Measurements from ENCODE around the gene SENP7. TPM values are rescaled to one million over a fixed set of nuclear protein-coding genes. Genes with fewer than 3 reads are reported as not detected.

SENP7 gene
- total and polyA plus RNA-seq, 2 donors (not counting 1 experiment from before 2014, with no cell fraction given), result 14.7 to 50.3 TPM

DNA sequence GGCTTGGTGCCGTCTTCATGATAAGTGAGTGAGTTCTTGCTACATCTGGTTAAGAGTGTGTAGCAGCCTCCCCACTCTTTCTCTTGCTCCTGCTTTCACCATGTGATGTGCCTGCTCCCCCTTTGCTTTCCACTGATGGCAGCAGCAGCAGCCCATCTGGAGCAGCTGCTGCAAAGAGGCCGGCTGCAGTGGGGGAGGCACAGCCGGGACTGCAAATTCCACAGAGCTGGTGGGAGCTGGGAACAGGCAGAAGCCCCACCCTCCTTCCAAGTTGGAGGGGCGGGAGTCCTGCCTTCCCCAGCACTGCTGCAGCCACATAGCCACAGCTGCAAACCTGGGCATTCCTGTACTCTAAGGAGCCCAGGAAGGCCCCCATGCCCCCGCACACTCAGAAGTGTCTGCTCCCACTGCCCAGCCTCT is 129.8 kb downstream of the SENP7 start:
- H3K4me3 Mint-ChIP-seq, result no peak overlapping the region
- H3K9me3 Mint-ChIP-seq (ENCODE audit: insufficient read depth), result no peaks in the 10 kb centered on the region
- Histone ChIP-seq H3K9ac (ENCODE audit: low read length) (no peak overlapping the region), H3K4me2 (replicated peaks; ENCODE audit: low read depth, low read length, poor library complexity, severe bottlenecking) (no peak overlapping the region), H4K20me1 (ENCODE audit: control insufficient read depth, insufficient read depth, low read length, poor library complexity, severe bottlenecking) (peaks cover 28% of the 10 kb centered on the region), H3K4me1 (ENCODE audit: control insufficient read depth in 2 of 2, insufficient read depth in 2 of 2, low read length in 2 of 2) (peaks cover 4 to 13% of the 10 kb centered on the region in 2 donors), H2AFZ (ENCODE audit: insufficient read depth, low read depth, low read length, poor library complexity, severe bottlenecking) (no peak overlapping the region), H3K27me3 (replicated peaks in 1 of 4; ENCODE audit: control extremely low read depth in 1 of 4, control insufficient read depth in 3 of 4, insufficient read depth in 4 of 4, low read length in 3 of 4) (no peaks in the 10 kb centered on the region), H3K4me3 (ENCODE audit: control extremely low read depth in 1 of 5, extremely low read depth in 1 of 5, insufficient read depth in 1 of 5, low read depth in 2 of 5, low read length in 4 of 5) (no peak overlapping the region), H3K79me2 (ENCODE audit: control insufficient read depth, insufficient read depth, low read length) (peaks cover 51% of the 10 kb centered on the region), H3K9me3 (ENCODE audit: control extremely low read depth in 1 of 3, control insufficient read depth in 2 of 3, insufficient read depth in 1 of 3, low read length in 2 of 3) (peaks cover 0 to 5% (median 0%) of the 10 kb centered on the region in 3 donors), H3K27ac (ENCODE audit: low read length in 2 of 2) (no peak overlapping the region), H3K36me3 (replicated peaks in 1 of 2; ENCODE audit: control extremely low read depth in 1 of 2, control insufficient read depth in 1 of 2, extremely low read depth in 1 of 2, insufficient read depth in 2 of 2, low read length in 1 of 2) (peaks cover 2 to 3% of the 10 kb centered on the region in 2 experiments)
- peaks cover 44% of the 10 kb centered on the region for H3K4me1 Mint-ChIP-seq
- DNase-seq (no peak), ATAC-seq (ENCODE audit: low read depth) (no peak)
- CTCF ChIA-PET, result no interaction called here
- WGBS (ENCODE audit: insufficient coverage), result 100% methylated on average over 4 of the region's 5 CpGs
- no peaks in the 10 kb centered on the region for H3K27me3 Mint-ChIP-seq
- POLR2A ChIA-PET, result no interaction called here
- H3K27ac Mint-ChIP-seq, result peak overlapping the region; percentile 20
- intact Hi-C loops (cut with micrococcal nuclease), result loop anchor here (5.0 kb wide), 2 partner anchors 189 to 646 kb away; partner anchors contain the start of gene PCNP
- TF ChIP-seq CTCF (IDR thresholded peaks at IDR 0.05), result no peak
- TF ChIP-seq EZH2 (IDR thresholded peaks at IDR 0.05; ENCODE audit: borderline replicate concordance, insufficient read depth, low read depth, low read length, poor library complexity, severe bottlenecking), result no peak

- Histone ChIP-seq H4K20me1 (ENCODE audit: control insufficient read depth, insufficient read depth, low read length, poor library complexity, severe bottlenecking) (peaks cover 14% of the 10 kb centered on the region), H3K79me2 (ENCODE audit: control insufficient read depth, insufficient read depth, low read length) (peaks cover 51% of the 10 kb centered on the region), H3K4me3 (ENCODE audit: control extremely low read depth in 1 of 5, extremely low read depth in 1 of 5, insufficient read depth in 1 of 5, low read depth in 2 of 5, low read length in 4 of 5) (no peak overlapping the region), H3K27me3 (replicated peaks in 1 of 4; ENCODE audit: control extremely low read depth in 1 of 4, control insufficient read depth in 3 of 4, insufficient read depth in 4 of 4, low read length in 3 of 4) (no peaks in the 10 kb centered on the region), H3K4me2 (replicated peaks; ENCODE audit: low read depth, low read length, poor library complexity, severe bottlenecking) (no peak overlapping the region), H2AFZ (ENCODE audit: insufficient read depth, low read depth, low read length, poor library complexity, severe bottlenecking) (no peak overlapping the region), H3K9me3 (ENCODE audit: control extremely low read depth in 1 of 3, control insufficient read depth in 2 of 3, insufficient read depth in 1 of 3, low read length in 2 of 3) (no peaks in the 10 kb centered on the region), H3K27ac (ENCODE audit: low read length in 2 of 2) (no peak overlapping the region), H3K9ac (ENCODE audit: low read length) (no peak overlapping the region), H3K4me1 (ENCODE audit: control insufficient read depth in 2 of 2, insufficient read depth in 2 of 2, low read length in 2 of 2) (peaks cover 4 to 13% of the 10 kb centered on the region in 2 donors), H3K36me3 (replicated peaks in 1 of 2; ENCODE audit: control extremely low read depth in 1 of 2, control insufficient read depth in 1 of 2, extremely low read depth in 1 of 2, insufficient read depth in 2 of 2, low read length in 1 of 2) (peaks cover 0 to 2% of the 10 kb centered on the region in 2 experiments)
- Mint-ChIP-seq H3K4me1 (peaks cover 45% of the 10 kb centered on the region), H3K27me3 (no peaks in the 10 kb centered on the region), H3K9me3 (ENCODE audit: insufficient read depth) (no peaks in the 10 kb centered on the region), H3K27ac (no peak overlapping the region), H3K4me3 (no peak overlapping the region)
- TF ChIP-seq EZH2 (IDR thresholded peaks at IDR 0.05; ENCODE audit: borderline replicate concordance, insufficient read depth, low read depth, low read length, poor library complexity, severe bottlenecking) (no peak), CTCF (IDR thresholded peaks at IDR 0.05) (peak; percentile 54)
- intact Hi-C loops (cut with micrococcal nuclease), result loop anchor here (5.0 kb wide), 2 partner anchors 190 to 645 kb away; partner anchors contain the start of gene PCNP
- ATAC-seq (ENCODE audit: low read depth) (peak; percentile 34), DNase-seq (peak; percentile 36)
- POLR2A ChIA-PET, result no interaction called here
- CTCF ChIA-PET, result interaction anchor here (0.6 to 1.3 kb wide), 5 partner anchors 9 to 314 kb away, joined by 3 to 7 read pairs (median 3); no protein-coding TSS in a partner anchor
These were observed 131.2 kb downstream of the SENP7 start for GRCh38 chr3:101381809-101382208.

Data from B cell (primary cell).